ENCODE data around the gene BABAM2. TPM values are rescaled to one million over a fixed set of nuclear protein-coding genes. Genes with fewer than 3 reads are reported as not detected.
A peak's percentile ranks its signal among the peaks of the same experiment; 100 is the strongest.

The BABAM2 gene
- total RNA-seq, 1 experiment from 2014 or later, result 33.1 TPM

- no peak overlapping the region for H3K4me3 ChIP-seq
- peaks cover 18% of the 10 kb centered on the region for H3K9me3 ChIP-seq
- DNase-seq, result no peak
- peaks cover 11% of the 10 kb centered on the region; the same call in 1 of the 2 replicates for H3K36me3 ChIP-seq
- H3K27me3 ChIP-seq, result no peaks in the 10 kb centered on the region
Measured at GRCh38 chr2:28152585-28153280, 262.2 kb downstream of the BABAM2 start.

GRCh38 chr2:28153851-28154250 is 263.3 kb downstream of the BABAM2 start:
- DNase-seq, result no peak

GRCh38 chr2:28155086-28155485 is 264.6 kb downstream of the BABAM2 start:
- peaks cover 14% of the 10 kb centered on the region; the same call in 1 of the 2 replicates for H3K36me3 ChIP-seq
- H3K27me3 ChIP-seq, result no peaks in the 10 kb centered on the region
- no peak for DNase-seq
- H3K9me3 ChIP-seq, result peaks cover 20% of the 10 kb centered on the region
- H3K4me3 ChIP-seq, result no peak overlapping the region

More at GRCh38 chr2:28153851-28154250, 263.3 kb downstream of the BABAM2 start:
- peaks cover 20% of the 10 kb centered on the region for H3K9me3 ChIP-seq
- no peak overlapping the region for H3K4me3 ChIP-seq
- no peaks in the 10 kb centered on the region for H3K27me3 ChIP-seq
- H3K36me3 ChIP-seq, result peaks cover 14% of the 10 kb centered on the region; the same call in 1 of the 2 replicates

- H3K4me3 ChIP-seq, result no peak overlapping the region
- peaks cover 14% of the 10 kb centered on the region; the same call in 1 of the 2 replicates for H3K36me3 ChIP-seq
- DNase-seq, result no peak
- H3K27me3 ChIP-seq, result no peaks in the 10 kb centered on the region
- H3K9me3 ChIP-seq, result peaks cover 20% of the 10 kb centered on the region
Measured at GRCh38 chr2:28155627-28156026, 265.1 kb downstream of the BABAM2 start.

GRCh38 chr2:28158791-28159190 is 268.3 kb downstream of the BABAM2 start:
- H3K36me3 ChIP-seq, result peaks cover 13% of the 10 kb centered on the region; the same call in 1 of the 2 replicates
- DNase-seq, result no peak
- no peak overlapping the region for H3K4me3 ChIP-seq
- no peaks in the 10 kb centered on the region for H3K27me3 ChIP-seq
- peaks cover 20% of the 10 kb centered on the region for H3K9me3 ChIP-seq

- DNase-seq, result no peak
- Histone ChIP-seq H3K9me3 (peaks cover 9% of the 10 kb centered on the region), H3K4me3 (no peak overlapping the region), H3K27me3 (no peaks in the 10 kb centered on the region), H3K36me3 (peaks cover 5% of the 10 kb centered on the region; the same call in 1 of the 2 replicates)
Measured at GRCh38 chr2:28160986-28161425, 270.5 kb downstream of the BABAM2 start.

- Histone ChIP-seq H3K4me3 (no peak overlapping the region), H3K9me3 (peaks cover 6% of the 10 kb centered on the region), H3K36me3 (peaks cover 5% of the 10 kb centered on the region; the same call in 1 of the 2 replicates), H3K27me3 (no peaks in the 10 kb centered on the region)
- DNase-seq, result peak; percentile 15
Measured at GRCh38 chr2:28161466-28161865, 270.9 kb downstream of the BABAM2 start.

- Histone ChIP-seq H3K9me3 (peaks cover 2% of the 10 kb centered on the region; the same call in 1 of the 2 replicates), H3K4me3 (no peak overlapping the region), H3K36me3 (peaks cover 3% of the 10 kb centered on the region; the same call in 1 of the 2 replicates), H3K27me3 (no peaks in the 10 kb centered on the region)
- no peak for DNase-seq
Measured at GRCh38 chr2:28162564-28162963, 272.0 kb downstream of the BABAM2 start.

- Histone ChIP-seq H3K9me3 (peaks cover 2% of the 10 kb centered on the region; the same call in 1 of the 2 replicates), H3K27me3 (no peaks in the 10 kb centered on the region), H3K4me3 (no peak overlapping the region), H3K36me3 (peaks cover 3% of the 10 kb centered on the region; the same call in 1 of the 2 replicates)
- peak; percentile 31 for DNase-seq
Measured at GRCh38 chr2:28163028-28163427, 272.5 kb downstream of the BABAM2 start.

GRCh38 chr2:28163627-28164279 is 273.2 kb downstream of the BABAM2 start:
- Histone ChIP-seq H3K4me3 (no peak overlapping the region), H3K9me3 (no peaks in the 10 kb centered on the region), H3K27me3 (no peaks in the 10 kb centered on the region), H3K36me3 (peaks cover under 1% of the 10 kb centered on the region; the same call in 1 of the 2 replicates)
- DNase-seq, result no peak

- no peak for DNase-seq
- Histone ChIP-seq H3K27me3 (no peaks in the 10 kb centered on the region), H3K36me3 (no peaks in the 10 kb centered on the region; the same call in 1 of the 2 replicates), H3K4me3 (no peak overlapping the region), H3K9me3 (no peaks in the 10 kb centered on the region)
Measured at GRCh38 chr2:28164280-28164801, 273.8 kb downstream of the BABAM2 start.

- Histone ChIP-seq H3K9me3 (no peaks in the 10 kb centered on the region), H3K27me3 (no peaks in the 10 kb centered on the region), H3K4me3 (no peak overlapping the region), H3K36me3 (no peaks in the 10 kb centered on the region; the same call in 1 of the 2 replicates)
- DNase-seq, result no peak
Measured at GRCh38 chr2:28165087-28165635, 274.6 kb downstream of the BABAM2 start.

- H3K9me3 ChIP-seq, result no peaks in the 10 kb centered on the region
- H3K27me3 ChIP-seq, result no peaks in the 10 kb centered on the region
- H3K36me3 ChIP-seq, result no peaks in the 10 kb centered on the region; the same call in 1 of the 2 replicates
- H3K4me3 ChIP-seq, result no peak overlapping the region
- DNase-seq, result no peak
Measured at GRCh38 chr2:28166956-28167355, 276.4 kb downstream of the BABAM2 start.

GRCh38 chr2:28168376-28168775 is 277.8 kb downstream of the BABAM2 start:
- Histone ChIP-seq H3K36me3 (no peaks in the 10 kb centered on the region), H3K27me3 (no peaks in the 10 kb centered on the region), H3K9me3 (no peaks in the 10 kb centered on the region), H3K4me3 (no peak overlapping the region)
- DNase-seq, result no peak

GRCh38 chr2:28169492-28169891 is 279.0 kb downstream of the BABAM2 start:
- H3K36me3 ChIP-seq, result no peaks in the 10 kb centered on the region
- no peaks in the 10 kb centered on the region for H3K27me3 ChIP-seq
- H3K9me3 ChIP-seq, result no peaks in the 10 kb centered on the region
- no peak overlapping the region for H3K4me3 ChIP-seq
- DNase-seq, result no peak

GRCh38 chr2:28172114-28172898 is 281.8 kb downstream of the BABAM2 start:
- Histone ChIP-seq H3K36me3 (peaks cover 3% of the 10 kb centered on the region; the same call in 1 of the 2 replicates), H3K4me3 (no peak overlapping the region), H3K9me3 (peaks cover 7% of the 10 kb centered on the region), H3K27me3 (no peaks in the 10 kb centered on the region)
- no peak for DNase-seq
